ENCODE measurements around the gene IGIP. TPM values are rescaled to one million over a fixed set of nuclear protein-coding genes. Genes with fewer than 3 reads are reported as not detected.

IGIP gene
- total RNA-seq, 1 experiment from 2014 or later, result 1.7 TPM

DNA sequence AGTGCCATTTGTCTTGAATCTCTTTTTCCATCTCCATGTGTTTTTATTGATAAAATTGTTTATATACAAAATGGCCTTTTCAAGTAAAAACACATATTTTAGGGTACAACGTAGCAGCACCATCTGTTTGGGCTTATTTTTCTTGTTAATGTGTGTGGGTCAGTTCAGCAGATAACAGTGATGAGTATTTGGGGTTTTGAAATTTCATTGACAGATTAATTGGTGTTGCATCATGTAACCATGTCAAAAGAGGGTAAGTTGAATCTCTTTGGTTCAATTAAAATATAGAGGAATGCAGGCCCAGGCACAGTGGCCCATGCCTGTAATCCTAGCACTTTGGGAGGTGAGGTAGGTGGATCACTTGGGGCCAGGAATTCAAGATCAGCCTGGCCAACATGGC lies 31.9 kb upstream of the IGIP start (continued):
- TF ChIP-seq, protein P1, sequence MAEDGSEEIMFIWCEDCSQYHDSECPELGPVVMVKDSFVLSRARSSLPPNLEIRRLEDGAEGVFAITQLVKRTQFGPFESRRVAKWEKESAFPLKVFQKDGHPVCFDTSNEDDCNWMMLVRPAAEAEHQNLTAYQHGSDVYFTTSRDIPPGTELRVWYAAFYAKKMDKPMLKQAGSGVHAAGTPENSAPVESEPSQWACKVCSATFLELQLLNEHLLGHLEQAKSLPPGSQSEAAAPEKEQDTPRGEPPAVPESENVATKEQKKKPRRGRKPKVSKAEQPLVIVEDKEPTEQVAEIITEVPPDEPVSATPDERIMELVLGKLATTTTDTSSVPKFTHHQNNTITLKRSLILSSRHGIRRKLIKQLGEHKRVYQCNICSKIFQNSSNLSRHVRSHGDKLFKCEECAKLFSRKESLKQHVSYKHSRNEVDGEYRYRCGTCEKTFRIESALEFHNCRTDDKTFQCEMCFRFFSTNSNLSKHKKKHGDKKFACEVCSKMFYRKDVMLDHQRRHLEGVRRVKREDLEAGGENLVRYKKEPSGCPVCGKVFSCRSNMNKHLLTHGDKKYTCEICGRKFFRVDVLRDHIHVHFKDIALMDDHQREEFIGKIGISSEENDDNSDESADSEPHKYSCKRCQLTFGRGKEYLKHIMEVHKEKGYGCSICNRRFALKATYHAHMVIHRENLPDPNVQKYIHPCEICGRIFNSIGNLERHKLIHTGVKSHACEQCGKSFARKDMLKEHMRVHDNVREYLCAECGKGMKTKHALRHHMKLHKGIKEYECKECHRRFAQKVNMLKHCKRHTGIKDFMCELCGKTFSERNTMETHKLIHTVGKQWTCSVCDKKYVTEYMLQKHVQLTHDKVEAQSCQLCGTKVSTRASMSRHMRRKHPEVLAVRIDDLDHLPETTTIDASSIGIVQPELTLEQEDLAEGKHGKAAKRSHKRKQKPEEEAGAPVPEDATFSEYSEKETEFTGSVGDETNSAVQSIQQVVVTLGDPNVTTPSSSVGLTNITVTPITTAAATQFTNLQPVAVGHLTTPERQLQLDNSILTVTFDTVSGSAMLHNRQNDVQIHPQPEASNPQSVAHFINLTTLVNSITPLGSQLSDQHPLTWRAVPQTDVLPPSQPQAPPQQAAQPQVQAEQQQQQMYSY (CRISPR knock-in tag; IDR thresholded peaks at IDR 0.05), result no peak
- TF ChIP-seq, protein P2, sequence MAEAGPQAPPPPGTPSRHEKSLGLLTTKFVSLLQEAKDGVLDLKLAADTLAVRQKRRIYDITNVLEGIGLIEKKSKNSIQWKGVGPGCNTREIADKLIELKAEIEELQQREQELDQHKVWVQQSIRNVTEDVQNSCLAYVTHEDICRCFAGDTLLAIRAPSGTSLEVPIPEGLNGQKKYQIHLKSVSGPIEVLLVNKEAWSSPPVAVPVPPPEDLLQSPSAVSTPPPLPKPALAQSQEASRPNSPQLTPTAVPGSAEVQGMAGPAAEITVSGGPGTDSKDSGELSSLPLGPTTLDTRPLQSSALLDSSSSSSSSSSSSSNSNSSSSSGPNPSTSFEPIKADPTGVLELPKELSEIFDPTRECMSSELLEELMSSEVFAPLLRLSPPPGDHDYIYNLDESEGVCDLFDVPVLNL (CRISPR knock-in tag; IDR thresholded peaks at IDR 0.05; ENCODE audit: borderline replicate concordance, low read depth), result no peak
- TF ChIP-seq MXD4 (CRISPR knock-in tag; IDR thresholded peaks at IDR 0.05; ENCODE audit: borderline replicate concordance) (no peak), MYBL2 (CRISPR knock-in tag; IDR thresholded peaks at IDR 0.05) (no peak)

DNA sequence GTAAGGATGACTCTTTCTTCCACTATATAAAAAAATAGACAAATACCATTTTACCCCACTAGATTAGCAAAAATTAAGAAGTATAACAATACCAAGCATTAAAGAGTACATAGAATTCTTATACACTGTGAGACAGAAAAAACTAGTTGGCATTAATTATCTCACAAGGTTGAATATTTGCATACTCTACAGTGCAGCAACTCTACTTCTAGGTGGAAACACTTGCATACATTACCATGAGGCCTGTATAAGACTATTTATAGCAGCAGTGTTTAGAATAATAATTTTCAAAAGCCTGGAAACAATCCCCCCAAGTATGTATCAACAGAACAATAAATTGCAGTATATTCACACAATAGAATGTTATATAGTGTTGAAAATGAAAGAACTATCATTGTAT lies 30.8 kb upstream of the IGIP start:
- ATAC-seq, result no peak
- Mint-ChIP-seq H3K36me3 (no peaks in the 10 kb centered on the region), H3K4me1 (no peaks in the 10 kb centered on the region), H3K4me3 (no peak overlapping the region), H3K27me3 (ENCODE audit: low read depth) (peaks cover 25% of the 10 kb centered on the region), H3K9me3 (no peaks in the 10 kb centered on the region), H3K27ac (no peak overlapping the region)
- DNase-seq (ENCODE audit: low spot score), result no peak
- POLR2A ChIA-PET, result no interaction called here
- TF ChIP-seq, protein P3, sequence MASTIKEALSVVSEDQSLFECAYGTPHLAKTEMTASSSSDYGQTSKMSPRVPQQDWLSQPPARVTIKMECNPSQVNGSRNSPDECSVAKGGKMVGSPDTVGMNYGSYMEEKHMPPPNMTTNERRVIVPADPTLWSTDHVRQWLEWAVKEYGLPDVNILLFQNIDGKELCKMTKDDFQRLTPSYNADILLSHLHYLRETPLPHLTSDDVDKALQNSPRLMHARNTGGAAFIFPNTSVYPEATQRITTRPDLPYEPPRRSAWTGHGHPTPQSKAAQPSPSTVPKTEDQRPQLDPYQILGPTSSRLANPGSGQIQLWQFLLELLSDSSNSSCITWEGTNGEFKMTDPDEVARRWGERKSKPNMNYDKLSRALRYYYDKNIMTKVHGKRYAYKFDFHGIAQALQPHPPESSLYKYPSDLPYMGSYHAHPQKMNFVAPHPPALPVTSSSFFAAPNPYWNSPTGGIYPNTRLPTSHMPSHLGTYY (CRISPR knock-in tag; IDR thresholded peaks at IDR 0.05), result no peak
- TF ChIP-seq, protein P4, sequence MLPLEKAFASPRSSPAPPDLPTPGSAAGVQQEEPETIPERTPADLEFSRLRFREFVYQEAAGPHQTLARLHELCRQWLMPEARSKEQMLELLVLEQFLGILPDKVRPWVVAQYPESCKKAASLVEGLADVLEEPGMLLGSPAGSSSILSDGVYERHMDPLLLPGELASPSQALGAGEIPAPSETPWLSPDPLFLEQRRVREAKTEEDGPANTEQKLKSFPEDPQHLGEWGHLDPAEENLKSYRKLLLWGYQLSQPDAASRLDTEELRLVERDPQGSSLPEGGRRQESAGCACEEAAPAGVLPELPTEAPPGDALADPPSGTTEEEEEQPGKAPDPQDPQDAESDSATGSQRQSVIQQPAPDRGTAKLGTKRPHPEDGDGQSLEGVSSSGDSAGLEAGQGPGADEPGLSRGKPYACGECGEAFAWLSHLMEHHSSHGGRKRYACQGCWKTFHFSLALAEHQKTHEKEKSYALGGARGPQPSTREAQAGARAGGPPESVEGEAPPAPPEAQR (CRISPR knock-in tag; IDR thresholded peaks at IDR 0.05), result no peak
- TF ChIP-seq FOXP1 (CRISPR knock-in tag; IDR thresholded peaks at IDR 0.05; ENCODE audit: borderline replicate concordance) (no peak), ESRRA (CRISPR knock-in tag; IDR thresholded peaks at IDR 0.05; ENCODE audit: borderline replicate concordance) (no peak), JAZF1 (CRISPR knock-in tag; IDR thresholded peaks at IDR 0.05) (no peak), NR1H2 (CRISPR knock-in tag; IDR thresholded peaks at IDR 0.05) (no peak)
- TF ChIP-seq, protein P5, sequence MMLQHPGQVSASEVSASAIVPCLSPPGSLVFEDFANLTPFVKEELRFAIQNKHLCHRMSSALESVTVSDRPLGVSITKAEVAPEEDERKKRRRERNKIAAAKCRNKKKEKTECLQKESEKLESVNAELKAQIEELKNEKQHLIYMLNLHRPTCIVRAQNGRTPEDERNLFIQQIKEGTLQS (CRISPR knock-in tag; conservative IDR thresholded peaks at IDR 0.05), result no peak
- CTCF ChIA-PET, result no interaction called here

DNA sequence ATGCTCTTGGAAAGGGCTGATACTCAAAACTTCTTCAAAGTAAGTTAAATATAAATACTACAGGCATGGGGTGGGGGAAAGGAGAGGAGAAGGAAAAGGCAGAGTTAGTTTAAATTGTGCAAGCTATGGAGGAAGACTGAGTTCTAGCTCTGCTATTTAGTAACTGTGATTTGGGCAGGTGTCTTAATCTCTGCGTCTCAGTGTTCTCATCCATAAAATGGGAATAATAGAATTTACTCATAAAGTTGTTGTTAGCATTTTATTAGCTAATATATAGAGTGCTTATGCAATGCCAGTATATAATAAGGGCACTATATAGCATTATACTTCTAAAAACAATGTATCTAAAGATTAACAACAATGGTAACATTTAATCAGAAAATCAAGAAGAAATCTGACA lies 24.6 kb upstream of the IGIP start:
- Mint-ChIP-seq H3K27ac (no peak overlapping the region), H3K9me3 (no peaks in the 10 kb centered on the region), H3K4me1 (peaks cover 3% of the 10 kb centered on the region), H3K27me3 (ENCODE audit: low read depth) (peaks cover 44% of the 10 kb centered on the region), H3K36me3 (no peaks in the 10 kb centered on the region), H3K4me3 (no peak overlapping the region)
- DNase-seq (ENCODE audit: low spot score) (no peak), ATAC-seq (no peak)
- CTCF ChIA-PET, result no interaction called here
- POLR2A ChIA-PET, result no interaction called here
- TF ChIP-seq FOXP1 (CRISPR knock-in tag; IDR thresholded peaks at IDR 0.05; ENCODE audit: borderline replicate concordance) (no peak), EMX1 (CRISPR knock-in tag; IDR thresholded peaks at IDR 0.05) (no peak), SMAD3 (CRISPR knock-in tag; IDR thresholded peaks at IDR 0.05; ENCODE audit: borderline replicate concordance) (no peak), ESRRA (CRISPR knock-in tag; IDR thresholded peaks at IDR 0.05; ENCODE audit: borderline replicate concordance) (no peak), ZNF317 (CRISPR knock-in tag; IDR thresholded peaks at IDR 0.05; ENCODE audit: borderline replicate concordance, low read depth) (no peak), NFATC4 (CRISPR knock-in tag; IDR thresholded peaks at IDR 0.05) (no peak)
- TF ChIP-seq, protein P5 (CRISPR knock-in tag; conservative IDR thresholded peaks at IDR 0.05), result no peak
- TF ChIP-seq, protein P6, sequence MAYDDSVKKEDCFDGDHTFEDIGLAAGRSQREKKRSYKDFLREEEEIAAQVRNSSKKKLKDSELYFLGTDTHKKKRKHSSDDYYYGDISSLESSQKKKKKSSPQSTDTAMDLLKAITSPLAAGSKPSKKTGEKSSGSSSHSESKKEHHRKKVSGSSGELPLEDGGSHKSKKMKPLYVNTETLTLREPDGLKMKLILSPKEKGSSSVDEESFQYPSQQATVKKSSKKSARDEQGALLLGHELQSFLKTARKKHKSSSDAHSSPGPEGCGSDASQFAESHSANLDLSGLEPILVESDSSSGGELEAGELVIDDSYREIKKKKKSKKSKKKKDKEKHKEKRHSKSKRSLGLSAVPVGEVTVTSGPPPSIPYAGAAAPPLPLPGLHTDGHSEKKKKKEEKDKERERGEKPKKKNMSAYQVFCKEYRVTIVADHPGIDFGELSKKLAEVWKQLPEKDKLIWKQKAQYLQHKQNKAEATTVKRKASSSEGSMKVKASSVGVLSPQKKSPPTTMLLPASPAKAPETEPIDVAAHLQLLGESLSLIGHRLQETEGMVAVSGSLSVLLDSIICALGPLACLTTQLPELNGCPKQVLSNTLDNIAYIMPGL (CRISPR knock-in tag; IDR thresholded peaks at IDR 0.05), result no peak
- TF ChIP-seq, protein P7, sequence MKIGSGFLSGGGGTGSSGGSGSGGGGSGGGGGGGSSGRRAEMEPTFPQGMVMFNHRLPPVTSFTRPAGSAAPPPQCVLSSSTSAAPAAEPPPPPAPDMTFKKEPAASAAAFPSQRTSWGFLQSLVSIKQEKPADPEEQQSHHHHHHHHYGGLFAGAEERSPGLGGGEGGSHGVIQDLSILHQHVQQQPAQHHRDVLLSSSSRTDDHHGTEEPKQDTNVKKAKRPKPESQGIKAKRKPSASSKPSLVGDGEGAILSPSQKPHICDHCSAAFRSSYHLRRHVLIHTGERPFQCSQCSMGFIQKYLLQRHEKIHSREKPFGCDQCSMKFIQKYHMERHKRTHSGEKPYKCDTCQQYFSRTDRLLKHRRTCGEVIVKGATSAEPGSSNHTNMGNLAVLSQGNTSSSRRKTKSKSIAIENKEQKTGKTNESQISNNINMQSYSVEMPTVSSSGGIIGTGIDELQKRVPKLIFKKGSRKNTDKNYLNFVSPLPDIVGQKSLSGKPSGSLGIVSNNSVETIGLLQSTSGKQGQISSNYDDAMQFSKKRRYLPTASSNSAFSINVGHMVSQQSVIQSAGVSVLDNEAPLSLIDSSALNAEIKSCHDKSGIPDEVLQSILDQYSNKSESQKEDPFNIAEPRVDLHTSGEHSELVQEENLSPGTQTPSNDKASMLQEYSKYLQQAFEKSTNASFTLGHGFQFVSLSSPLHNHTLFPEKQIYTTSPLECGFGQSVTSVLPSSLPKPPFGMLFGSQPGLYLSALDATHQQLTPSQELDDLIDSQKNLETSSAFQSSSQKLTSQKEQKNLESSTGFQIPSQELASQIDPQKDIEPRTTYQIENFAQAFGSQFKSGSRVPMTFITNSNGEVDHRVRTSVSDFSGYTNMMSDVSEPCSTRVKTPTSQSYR (CRISPR knock-in tag; IDR thresholded peaks at IDR 0.05), result no peak
- TF ChIP-seq, protein P8, sequence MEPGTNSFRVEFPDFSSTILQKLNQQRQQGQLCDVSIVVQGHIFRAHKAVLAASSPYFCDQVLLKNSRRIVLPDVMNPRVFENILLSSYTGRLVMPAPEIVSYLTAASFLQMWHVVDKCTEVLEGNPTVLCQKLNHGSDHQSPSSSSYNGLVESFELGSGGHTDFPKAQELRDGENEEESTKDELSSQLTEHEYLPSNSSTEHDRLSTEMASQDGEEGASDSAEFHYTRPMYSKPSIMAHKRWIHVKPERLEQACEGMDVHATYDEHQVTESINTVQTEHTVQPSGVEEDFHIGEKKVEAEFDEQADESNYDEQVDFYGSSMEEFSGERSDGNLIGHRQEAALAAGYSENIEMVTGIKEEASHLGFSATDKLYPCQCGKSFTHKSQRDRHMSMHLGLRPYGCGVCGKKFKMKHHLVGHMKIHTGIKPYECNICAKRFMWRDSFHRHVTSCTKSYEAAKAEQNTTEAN (CRISPR knock-in tag; IDR thresholded peaks at IDR 0.05), result no peak

Data from WTC11 (cell line).